ENCODE results near the gene STEAP1. TPM values are rescaled to one million over a fixed set of nuclear protein-coding genes. Genes with fewer than 3 reads are reported as not detected.
"Not testable (repeated sequence)": the region's sequence is repeated elsewhere in the genome, so short reads cannot be mapped to it uniquely, and the experiment has no call there.

The STEAP1 gene
- total RNA-seq, 4 donors from 2014 or later, result 1.5 to 6.0 (median 3.1) TPM

DNA sequence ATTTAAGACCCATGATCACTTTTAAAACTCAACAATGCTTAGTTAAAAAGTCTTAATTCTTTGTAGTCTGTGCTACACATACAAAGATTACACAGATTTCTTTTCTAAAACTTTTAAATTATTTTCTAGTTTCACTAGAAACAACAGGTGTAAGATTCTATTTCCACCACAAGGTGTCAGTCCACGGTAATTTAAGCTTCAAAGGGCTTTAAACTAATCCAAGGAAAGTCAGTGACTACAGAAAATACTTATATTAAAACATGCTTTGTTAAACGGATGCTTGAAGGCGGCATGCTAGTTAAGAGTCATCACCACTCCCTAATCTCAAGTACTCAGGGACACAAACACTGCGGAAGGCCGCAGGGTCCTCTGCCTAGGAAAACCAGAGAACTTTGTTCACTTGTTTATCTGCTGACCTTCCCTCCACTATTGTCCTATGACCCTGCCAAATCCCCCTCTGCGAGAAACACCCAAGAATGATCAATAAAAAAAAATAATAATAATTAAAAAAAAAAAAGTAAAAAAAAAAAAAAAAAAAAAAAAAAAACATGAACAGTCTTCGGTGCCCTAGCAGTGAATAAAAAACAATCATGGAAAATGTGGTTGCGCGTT, 1.5 kb upstream of the STEAP1 start:
- DNase-seq (ENCODE audit: low spot score in 2 of 2); H3K36me3 ChIP-seq; H3K27me3 ChIP-seq; H3K9me3 ChIP-seq; H3K27ac ChIP-seq; H3K4me1 ChIP-seq; H3K4me3 ChIP-seq: not testable (repeated sequence)
- WGBS, result 41% methylated on average over 9 of the region's 9 CpGs
- TF ChIP-seq, protein P1, sequence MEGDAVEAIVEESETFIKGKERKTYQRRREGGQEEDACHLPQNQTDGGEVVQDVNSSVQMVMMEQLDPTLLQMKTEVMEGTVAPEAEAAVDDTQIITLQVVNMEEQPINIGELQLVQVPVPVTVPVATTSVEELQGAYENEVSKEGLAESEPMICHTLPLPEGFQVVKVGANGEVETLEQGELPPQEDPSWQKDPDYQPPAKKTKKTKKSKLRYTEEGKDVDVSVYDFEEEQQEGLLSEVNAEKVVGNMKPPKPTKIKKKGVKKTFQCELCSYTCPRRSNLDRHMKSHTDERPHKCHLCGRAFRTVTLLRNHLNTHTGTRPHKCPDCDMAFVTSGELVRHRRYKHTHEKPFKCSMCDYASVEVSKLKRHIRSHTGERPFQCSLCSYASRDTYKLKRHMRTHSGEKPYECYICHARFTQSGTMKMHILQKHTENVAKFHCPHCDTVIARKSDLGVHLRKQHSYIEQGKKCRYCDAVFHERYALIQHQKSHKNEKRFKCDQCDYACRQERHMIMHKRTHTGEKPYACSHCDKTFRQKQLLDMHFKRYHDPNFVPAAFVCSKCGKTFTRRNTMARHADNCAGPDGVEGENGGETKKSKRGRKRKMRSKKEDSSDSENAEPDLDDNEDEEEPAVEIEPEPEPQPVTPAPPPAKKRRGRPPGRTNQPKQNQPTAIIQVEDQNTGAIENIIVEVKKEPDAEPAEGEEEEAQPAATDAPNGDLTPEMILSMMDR (IDR thresholded peaks at IDR 0.05), result peak; percentile 35 to 36

DNA sequence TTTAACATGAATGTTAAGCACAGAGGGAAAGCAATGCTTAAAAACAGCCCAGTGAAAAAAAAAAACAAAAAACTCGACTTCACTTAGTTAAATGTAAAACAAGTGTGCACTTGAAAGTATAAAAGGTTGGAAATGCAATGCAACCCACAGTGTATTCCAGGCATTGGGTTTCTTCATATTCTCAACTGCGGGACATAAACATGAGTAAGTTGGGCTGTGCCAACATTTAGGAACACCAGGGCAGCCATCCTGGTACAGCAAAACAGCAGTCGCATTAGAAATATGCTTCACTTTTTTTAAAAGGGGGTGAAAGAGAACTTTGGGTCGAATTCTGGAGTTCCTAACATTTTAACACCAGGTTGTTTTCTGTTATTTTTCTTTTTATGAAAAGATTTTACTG, 937 bp downstream of the STEAP1 start:
- H3K4me3 ChIP-seq, result no peak overlapping the region
- H3K36me3 ChIP-seq, result no peaks in the 10 kb centered on the region
- DNase-seq (ENCODE audit: low spot score in 2 of 2), result no peak
- no peaks in the 10 kb centered on the region for H3K27me3 ChIP-seq
- H3K27ac ChIP-seq, result no peak overlapping the region
- 73% methylated on average over 4 of the region's 4 CpGs for WGBS
- no peaks in the 10 kb centered on the region for H3K9me3 ChIP-seq
- peaks cover 5% of the 10 kb centered on the region for H3K4me1 ChIP-seq
- TF ChIP-seq EP300 (IDR thresholded peaks at IDR 0.05) (no peak), POLR2AphosphoS5 (IDR thresholded peaks at IDR 0.05) (no peak), POLR2A (IDR thresholded peaks at IDR 0.05) (no peak)
- TF ChIP-seq, protein P1 (IDR thresholded peaks at IDR 0.05), result no peak

GRCh38 chr7:90157331-90157730, 3.1 kb downstream of the STEAP1 start:
- H3K4me1 ChIP-seq; DNase-seq (ENCODE audit: low spot score in 2 of 2); H3K9me3 ChIP-seq; H3K36me3 ChIP-seq; H3K27ac ChIP-seq; H3K27me3 ChIP-seq; H3K4me3 ChIP-seq: not testable (repeated sequence)
- 71% methylated on average over 2 of the region's 2 CpGs for WGBS

DNA sequence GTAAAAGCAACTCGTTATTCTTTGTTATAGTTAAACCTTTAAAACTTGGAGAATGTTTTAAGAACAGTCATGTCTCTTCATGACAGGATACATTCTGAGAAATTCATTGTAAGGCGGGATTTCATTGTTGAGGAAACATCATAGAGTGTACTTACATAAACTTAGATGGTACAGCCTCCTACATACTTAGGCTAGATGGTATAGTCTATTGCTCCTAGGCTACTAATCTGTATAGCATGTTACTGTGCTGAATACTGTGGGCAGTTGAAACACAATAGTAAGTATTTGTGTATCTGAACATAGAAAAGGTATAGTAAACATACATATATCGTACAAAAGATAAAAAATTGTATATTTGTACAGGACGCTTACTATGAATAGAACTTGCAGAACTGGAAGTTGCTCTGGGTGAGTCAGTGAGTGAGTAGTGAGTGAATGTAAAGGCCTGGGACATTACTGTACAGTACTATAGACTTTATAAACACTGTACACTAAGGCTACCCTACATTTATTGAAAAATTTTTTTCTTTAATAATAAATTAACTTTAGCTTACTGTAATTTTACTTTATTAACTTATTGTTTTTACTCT, 3.6 kb downstream of the STEAP1 start:
- not testable (repeated sequence) for H3K36me3 ChIP-seq; H3K27me3 ChIP-seq; DNase-seq (ENCODE audit: low spot score in 2 of 2); H3K4me1 ChIP-seq; H3K27ac ChIP-seq; H3K9me3 ChIP-seq; H3K4me3 ChIP-seq
- WGBS, result 61% methylated on average over 4 of the region's 4 CpGs

DNA sequence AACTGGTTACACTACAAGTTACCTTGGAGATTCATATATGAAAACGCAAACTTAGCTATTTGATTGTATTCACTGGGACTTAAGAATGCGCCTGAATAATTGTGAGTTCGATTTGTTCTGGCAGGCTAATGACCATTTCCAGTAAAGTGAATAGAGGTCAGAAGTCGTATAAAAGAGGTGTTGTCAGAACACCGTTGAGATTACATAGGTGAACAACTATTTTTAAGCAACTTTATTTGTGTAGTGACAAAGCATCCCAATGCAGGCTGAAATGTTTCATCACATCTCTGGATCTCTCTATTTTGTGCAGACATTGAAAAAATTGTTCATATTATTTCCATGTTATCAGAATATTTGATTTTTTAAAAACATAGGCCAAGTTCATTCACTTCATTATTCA, 9.3 kb downstream of the STEAP1 start:
- Histone ChIP-seq H3K4me3 (no peak overlapping the region), H3K4me1 (no peaks in the 10 kb centered on the region), H3K27me3 (no peaks in the 10 kb centered on the region), H3K27ac (no peak overlapping the region), H3K9me3 (no peaks in the 10 kb centered on the region), H3K36me3 (no peaks in the 10 kb centered on the region)
- TF ChIP-seq POLR2A (IDR thresholded peaks at IDR 0.05) (no peak), EP300 (IDR thresholded peaks at IDR 0.05) (no peak), POLR2AphosphoS5 (IDR thresholded peaks at IDR 0.05) (no peak)
- TF ChIP-seq, protein P1 (IDR thresholded peaks at IDR 0.05), result no peak
- DNase-seq (ENCODE audit: low spot score in 2 of 2), result no peak
- 91% methylated on average over 5 of the region's 5 CpGs for WGBS

- TF ChIP-seq POLR2AphosphoS5 (IDR thresholded peaks at IDR 0.05) (no peak), EP300 (IDR thresholded peaks at IDR 0.05) (no peak), POLR2A (IDR thresholded peaks at IDR 0.05) (no peak)
- TF ChIP-seq, protein P1 (IDR thresholded peaks at IDR 0.05), result no peak
- Histone ChIP-seq H3K27me3 (no peaks in the 10 kb centered on the region), H3K4me3 (no peak overlapping the region), H3K27ac (no peak overlapping the region), H3K9me3 (no peaks in the 10 kb centered on the region), H3K4me1 (no peaks in the 10 kb centered on the region), H3K36me3 (no peaks in the 10 kb centered on the region)
- 85% methylated on average over 2 of the region's 2 CpGs for WGBS
- DNase-seq (ENCODE audit: low spot score in 2 of 2), result no peak
Measured at GRCh38 chr7:90165724-90166123, 11.5 kb downstream of the STEAP1 start.

Data from suprapubic skin (tissue), 4 donors.